SK-N-SH treated with all-trans-retinoic acid at 6 μM for 48 hours (cell line): ENCODE results near the gene ACTR1A.

Experiments used
- ESRRG ChIP-seq: fragments of 250-450 bp; sonication (Bioruptor Pico); IDR thresholded peaks from 2 replicates; pipeline ENCODE4 v1.6.1; 2021; ENCODE audit warnings: mild to moderate bottlenecking
- OSR1 ChIP-seq: fragments of 250-450 bp; sonication (Bioruptor Pico); IDR thresholded peaks from 2 replicates; pipeline ENCODE4 v1.8.0; 2022; ENCODE audit warnings: moderate library complexity, mild to moderate bottlenecking, inconsistent platforms
- PPARA ChIP-seq: fragments of 250-450 bp; sonication (Bioruptor Pico); IDR thresholded peaks from 2 replicates; pipeline ENCODE4 v1.5.0; 2020; ENCODE audit warnings: mild to moderate bottlenecking, borderline replicate concordance
- TOX ChIP-seq: fragments of 250-450 bp; sonication (Bioruptor Pico); IDR thresholded peaks from 2 replicates; pipeline ENCODE4 v1.8.0; 2021; ENCODE audit warnings: mild to moderate bottlenecking, moderate library complexity, borderline replicate concordance
- ZFP3 ChIP-seq: fragments of 250-450 bp; sonication (Bioruptor Pico); IDR thresholded peaks from 2 replicates; pipeline ENCODE4 v1.5.0; 2020; ENCODE audit warnings: mild to moderate bottlenecking, moderate library complexity
- ZNF565 ChIP-seq: fragments of 450-650 bp; formaldehyde crosslinking; conservative IDR thresholded peaks from 2 replicates; pipeline ENCODE4 v1.5.0; 2020; ENCODE audit warnings: low read depth, mild to moderate bottlenecking, moderate library complexity
- TF ChIP-seq, protein P1 (sequence below): fragments of 250-450 bp; sonication (Bioruptor Pico); IDR thresholded peaks from 2 replicates; pipeline ENCODE4 v1.5.1; 2020; ENCODE audit warnings: low read depth, mild to moderate bottlenecking, moderate library complexity

DNA sequence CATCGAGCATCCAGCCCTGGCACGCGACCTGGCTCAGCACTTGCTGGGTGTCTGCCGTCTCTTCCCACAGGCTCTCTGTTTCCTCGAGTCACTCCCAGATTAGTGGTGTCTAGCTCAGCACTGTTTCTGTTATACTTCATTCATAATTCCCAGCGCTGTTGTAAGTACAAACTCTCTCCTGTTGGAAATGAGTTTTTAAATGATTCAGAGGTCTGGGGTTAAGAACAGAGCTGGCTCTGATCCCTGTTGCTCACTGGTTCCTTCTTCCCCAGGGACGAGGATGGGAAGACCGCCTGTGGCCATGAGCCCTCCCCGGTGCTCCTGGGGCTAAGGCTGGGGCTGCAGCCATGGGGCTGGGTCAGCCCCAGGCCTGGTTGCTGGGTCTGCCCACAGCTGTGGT is 33.8 kb downstream of the ACTR1A start:
- TF ChIP-seq ZFP3 (CRISPR knock-in tag), result no peak
- TF ChIP-seq OSR1 (CRISPR knock-in tag), result no peak
- TF ChIP-seq PPARA, result no peak
- TF ChIP-seq TOX (CRISPR knock-in tag), result no peak
- no peak for TF ChIP-seq ESRRG (CRISPR knock-in tag)
- TF ChIP-seq, protein P1, sequence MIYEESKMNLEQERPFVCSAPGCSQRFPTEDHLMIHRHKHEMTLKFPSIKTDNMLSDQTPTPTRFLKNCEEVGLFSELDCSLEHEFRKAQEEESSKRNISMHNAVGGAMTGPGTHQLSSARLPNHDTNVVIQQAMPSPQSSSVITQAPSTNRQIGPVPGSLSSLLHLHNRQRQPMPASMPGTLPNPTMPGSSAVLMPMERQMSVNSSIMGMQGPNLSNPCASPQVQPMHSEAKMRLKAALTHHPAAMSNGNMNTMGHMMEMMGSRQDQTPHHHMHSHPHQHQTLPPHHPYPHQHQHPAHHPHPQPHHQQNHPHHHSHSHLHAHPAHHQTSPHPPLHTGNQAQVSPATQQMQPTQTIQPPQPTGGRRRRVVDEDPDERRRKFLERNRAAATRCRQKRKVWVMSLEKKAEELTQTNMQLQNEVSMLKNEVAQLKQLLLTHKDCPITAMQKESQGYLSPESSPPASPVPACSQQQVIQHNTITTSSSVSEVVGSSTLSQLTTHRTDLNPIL (CRISPR knock-in tag), result no peak
- TF ChIP-seq ZNF565 (CRISPR knock-in tag), result no peak
